ENCODE results near the gene TCTN1.

The TCTN1 gene

GRCh38 chr12:110686294-110686903 is 72.5 kb downstream of the TCTN1 start:
- no peak for DNase-seq

GRCh38 chr12:110687396-110688169 is 73.7 kb downstream of the TCTN1 start:
- no peak for DNase-seq

- peak; percentile 34 to 50 for DNase-seq
These were observed 74.7 kb downstream of the TCTN1 start, which contains the start of gene HVCN1 for GRCh38 chr12:110688446-110689280. Gene HVCN1 (minus strand): TSS chr12:110689115. CDS start chr12:110683245, 5,870 bp downstream.

- DNase-seq: peak; percentile 51 to 52
These were observed 75.6 kb downstream of the TCTN1 start for GRCh38 chr12:110689281-110690126.

- DNase-seq: no peak
These were observed 76.2 kb downstream of the TCTN1 start for GRCh38 chr12:110690127-110690430.

- peak in 1 of 2 donors; percentile 45 for DNase-seq
These were observed 79.8 kb downstream of the TCTN1 start for GRCh38 chr12:110693731-110694130.

GRCh38 chr12:110694330-110694901 is 80.5 kb downstream of the TCTN1 start:
- peak in 1 of 2 donors; percentile 35 for DNase-seq

GRCh38 chr12:110696283-110696682 is 82.4 kb downstream of the TCTN1 start:
- no peak for DNase-seq

- DNase-seq: no peak
These were observed 83.3 kb downstream of the TCTN1 start for GRCh38 chr12:110697236-110697635.

- DNase-seq: peak; percentile 84 to 88
These were observed 84.4 kb downstream of the TCTN1 start for GRCh38 chr12:110698171-110698902.

Data from CD4-positive, alpha-beta T cell treated with Interleukin-4 for 1 hour (primary cell).